Right ventricle myocardium inferior (tissue), 1 donor: ENCODE results near the gene SCEL. TPM values are rescaled to one million over a fixed set of nuclear protein-coding genes. Genes with fewer than 3 reads are reported as not detected.

Source experiments
- ATAC-seq: fragments of 200-7000 bp; cut with Tn5 transposase; one replicate; pipeline ENCODE4 v1.9.1; 2020; ENCODE audit warnings: mild to moderate bottlenecking, moderate library complexity
- DNase-seq: peaks from one replicate; pipeline ENCODE4 v3.0.0; 2021; ENCODE audit errors: missing footprints
- intact Hi-C: fragments of 100-400 bp; cut with DNase I; formaldehyde crosslinking; loops from one replicate; pipeline ENCODE4 v1.11.0; 2022
- total RNA-seq: library from RNA; stranded (reverse); fragmentation: NEBNext Ultra II Directional; extraction: Animal tissue kit (Norgen Biotek cat#: 25700); gene quantifications from one replicate; pipeline ENCODE4 v1.2.1, GENCODE V29; 2021
- donor health status: DM: no; HTN: yes; CAD: no; lungs with severe emphysema.

SCEL gene
- total RNA-seq, 1 donor from 2014 or later, result not detected

DNA sequence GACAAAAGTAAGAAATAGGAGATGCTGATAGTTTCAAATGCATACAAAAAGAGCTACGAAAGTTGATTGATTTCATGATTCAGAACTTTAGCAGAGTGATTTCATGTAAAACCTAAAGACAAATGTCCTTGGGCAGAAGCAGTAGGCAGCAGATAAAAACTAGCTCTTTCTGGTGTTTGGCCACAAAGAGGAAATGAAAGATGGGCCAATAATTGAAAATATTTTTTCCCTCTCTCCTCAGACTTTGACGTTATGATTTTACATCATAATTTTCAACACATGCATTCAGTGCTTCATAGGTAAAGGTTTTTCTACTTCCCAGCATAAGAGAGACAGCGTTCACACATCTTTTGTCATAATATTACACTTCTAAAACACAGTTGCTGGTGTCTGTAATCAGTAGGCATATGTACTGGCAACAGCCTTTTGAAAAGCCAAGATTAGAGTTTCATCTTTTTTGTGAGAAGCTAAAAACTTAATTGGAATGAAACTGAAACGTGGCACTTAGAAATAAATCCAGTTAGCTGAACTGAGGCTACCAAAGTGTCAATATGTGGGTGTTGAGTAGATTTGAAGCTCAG lies 9.3 kb downstream of the SCEL start:
- DNase-seq (no peak), ATAC-seq (no peak)
- intact Hi-C loops, result no loop called here

- ATAC-seq (peak; percentile 41), DNase-seq (no peak)
- intact Hi-C loops, result no loop called here
Observed at GRCh38 chr13:77545626-77546412, 10.3 kb downstream of the SCEL start.

- intact Hi-C loops, result no loop called here
- ATAC-seq, result no peak
- no peak for DNase-seq
Observed at GRCh38 chr13:77548095-77548494, 12.6 kb downstream of the SCEL start.

- intact Hi-C loops, result no loop called here
- ATAC-seq (no peak), DNase-seq (no peak)
Observed at GRCh38 chr13:77548594-77548993, 13.1 kb downstream of the SCEL start.

DNA sequence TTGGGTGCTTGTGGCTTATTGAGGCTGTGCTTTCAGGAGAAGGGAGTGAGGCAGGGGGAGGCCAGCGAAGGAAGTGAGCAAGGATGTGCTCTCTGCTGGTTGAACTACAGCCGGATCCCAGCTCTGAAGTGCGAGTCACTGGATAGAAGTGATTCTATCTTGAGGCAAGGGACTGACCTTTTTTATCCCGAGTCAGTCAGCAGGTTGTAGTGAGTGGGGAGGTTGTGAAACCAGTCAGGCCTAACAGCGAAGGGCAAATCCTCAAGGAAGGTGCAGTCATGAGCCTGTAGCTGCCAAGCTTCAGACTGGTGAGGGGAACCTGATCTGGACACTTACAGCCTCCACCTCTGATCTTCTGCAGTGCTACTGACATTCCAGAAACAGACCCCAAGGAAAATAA lies 18.6 kb downstream of the SCEL start:
- ATAC-seq, result no peak
- intact Hi-C loops, result no loop called here
- DNase-seq, result no peak

- DNase-seq (no peak), ATAC-seq (no peak)
- intact Hi-C loops, result no loop called here
Observed at GRCh38 chr13:77555246-77555645, 19.7 kb downstream of the SCEL start.

- no peak for DNase-seq
- ATAC-seq, result no peak
- intact Hi-C loops, result no loop called here
Observed at GRCh38 chr13:77558016-77558415, 22.5 kb downstream of the SCEL start.

- intact Hi-C loops, result no loop called here
- ATAC-seq (no peak), DNase-seq (no peak)
Observed at GRCh38 chr13:77563111-77563510, 27.6 kb downstream of the SCEL start.

DNA sequence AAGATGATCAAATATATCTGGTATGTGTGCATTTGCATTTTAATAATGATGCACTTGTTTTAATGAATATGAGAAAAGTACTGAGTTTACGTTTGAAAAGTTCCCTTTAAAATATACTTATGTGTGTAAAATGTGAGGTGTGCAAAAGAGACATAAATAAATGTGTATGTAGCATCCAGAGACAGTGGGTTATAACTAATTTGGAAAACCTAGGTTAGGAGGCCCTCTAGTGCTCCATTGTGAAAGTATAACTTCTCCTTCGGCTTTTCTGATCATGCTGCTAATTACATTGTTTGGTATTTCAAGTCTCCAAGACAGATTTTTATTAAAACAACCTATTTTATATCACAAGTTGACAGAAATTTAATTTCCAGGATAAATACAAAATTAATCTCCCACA lies 30.1 kb downstream of the SCEL start:
- DNase-seq (no peak), ATAC-seq (no peak)
- intact Hi-C loops, result loop anchor here (5.0 kb wide), 1 partner anchor 73 kb away; no protein-coding TSS in a partner anchor

- intact Hi-C loops, result no loop called here
- ATAC-seq (no peak), DNase-seq (no peak)
Observed at GRCh38 chr13:77571956-77572355, 36.5 kb downstream of the SCEL start.

- intact Hi-C loops, result no loop called here
- ATAC-seq (no peak), DNase-seq (no peak)
Observed at GRCh38 chr13:77574096-77574495, 38.6 kb downstream of the SCEL start.

- ATAC-seq, result no peak
- intact Hi-C loops, result no loop called here
- DNase-seq, result no peak
Observed at GRCh38 chr13:77579959-77580358, 44.5 kb downstream of the SCEL start.

DNA sequence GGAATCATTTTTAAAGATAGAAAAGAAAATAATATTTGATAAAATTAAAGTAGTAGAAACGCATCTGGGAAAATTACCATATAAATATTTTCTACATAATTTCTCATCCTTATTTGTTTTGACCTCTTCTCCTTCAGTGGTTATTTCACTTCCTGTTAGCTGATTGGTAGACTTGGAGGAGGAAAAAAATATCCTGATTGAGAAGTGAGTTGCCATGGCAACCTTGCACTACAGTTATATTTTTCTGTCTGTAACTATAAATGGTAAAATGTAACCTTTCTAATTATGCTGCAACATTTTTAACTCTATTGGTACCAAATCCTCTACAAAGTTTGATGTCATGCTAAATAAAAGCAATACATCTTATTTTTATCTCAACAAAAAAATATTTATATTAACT lies 45.2 kb downstream of the SCEL start:
- ATAC-seq, result no peak
- intact Hi-C loops, result no loop called here
- DNase-seq, result no peak

DNA sequence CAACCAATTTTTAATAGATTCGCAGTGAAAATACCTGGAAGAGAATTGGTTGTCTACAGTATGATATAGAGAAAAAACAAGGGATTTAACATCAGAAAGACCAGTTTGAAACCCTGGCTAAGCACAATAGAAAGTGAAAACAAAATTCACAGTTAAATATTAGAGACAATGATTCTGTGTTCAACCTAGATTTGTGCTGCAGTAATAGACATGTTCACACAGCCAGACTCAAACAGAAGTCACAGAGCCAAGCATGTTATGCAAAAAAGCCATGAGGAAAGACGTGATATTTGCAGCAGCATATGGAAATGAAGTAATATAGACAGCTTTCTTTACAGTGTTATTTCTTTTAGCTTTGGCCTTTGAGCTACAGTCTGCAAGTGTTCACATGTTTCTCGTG lies 48.1 kb downstream of the SCEL start:
- intact Hi-C loops, result no loop called here

GRCh38 chr13:77584106-77584505 lies 48.6 kb downstream of the SCEL start:
- no peak for DNase-seq
- intact Hi-C loops, result no loop called here
- ATAC-seq, result no peak

More for the DNA sequence above, 48.1 kb downstream of the SCEL start:
- ATAC-seq (no peak), DNase-seq (no peak)

- intact Hi-C loops, result no loop called here
- no peak for DNase-seq
Observed at GRCh38 chr13:77595166-77595810, 59.8 kb downstream of the SCEL start.

GRCh38 chr13:77596777-77597176 lies 61.3 kb downstream of the SCEL start:
- no peak for DNase-seq
- intact Hi-C loops, result no loop called here
- no peak for ATAC-seq

More at GRCh38 chr13:77595166-77595810, 59.8 kb downstream of the SCEL start:
- no peak for ATAC-seq

DNA sequence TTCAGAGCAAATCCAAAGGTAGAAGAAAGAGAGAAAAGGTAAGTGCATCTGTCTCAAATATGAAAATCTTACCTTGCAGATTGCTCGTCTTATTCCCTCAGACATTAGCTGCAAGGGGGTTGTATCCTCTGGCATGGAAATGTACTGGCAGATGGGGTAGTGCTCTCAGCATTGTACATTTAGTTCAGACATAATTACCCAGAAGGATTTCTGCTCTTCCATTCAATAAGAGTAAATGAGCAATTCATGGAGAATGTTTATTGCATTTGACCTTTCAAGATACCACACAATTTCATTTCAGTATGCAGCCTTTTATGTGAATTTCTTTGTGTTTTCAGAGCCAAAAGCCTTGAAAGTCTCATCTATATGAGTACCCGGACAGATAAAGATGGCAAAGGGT lies 63.8 kb downstream of the SCEL start:
- DNase-seq (no peak), ATAC-seq (no peak)
- intact Hi-C loops, result no loop called here

- ATAC-seq (no peak), DNase-seq (no peak)
- intact Hi-C loops, result no loop called here
Observed at GRCh38 chr13:77600701-77601100, 65.2 kb downstream of the SCEL start.

DNA sequence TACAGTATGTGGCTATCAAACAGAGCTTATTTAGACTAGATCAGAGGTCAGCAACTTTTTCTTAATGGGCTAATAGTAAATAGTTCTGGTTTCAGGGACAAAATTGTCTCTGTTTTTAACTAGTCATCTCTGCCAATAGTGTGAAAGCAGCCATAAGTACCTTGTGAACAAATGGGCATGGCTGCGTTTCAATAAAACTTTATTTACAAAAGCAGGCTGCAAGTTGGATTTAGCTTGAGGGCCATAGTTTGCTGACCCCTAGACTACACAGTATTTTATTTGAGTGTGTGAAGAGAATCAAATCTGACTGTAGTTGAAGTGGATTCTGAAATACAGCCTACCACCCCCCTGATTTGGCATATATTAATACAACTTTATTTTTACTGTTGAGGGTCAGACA lies 75.6 kb downstream of the SCEL start:
- ATAC-seq (no peak), DNase-seq (no peak)
- intact Hi-C loops, result no loop called here
